ENCODE measurements around the gene ANKRD34A. TPM values are rescaled to one million over a fixed set of nuclear protein-coding genes. Genes with fewer than 3 reads are reported as not detected.
"Not testable (repeated sequence)": the region's sequence is repeated elsewhere in the genome, so short reads cannot be mapped to it uniquely, and the experiment has no call there.

The ANKRD34A gene
- total RNA-seq, 2 donors from 2014 or later: 1.6 to 2.4 TPM

GRCh38 chr1:145942871-145943270, 21.5 kb downstream of the ANKRD34A start:
- intact Hi-C loops (cut with DNase I): no loop called here
- Histone ChIP-seq H3K4me1 (replicated peaks) (no peaks in the 10 kb centered on the region), H3K4me3 (no peak overlapping the region), H3K27me3 (replicated peaks; ENCODE audit: insufficient read depth) (no peaks in the 10 kb centered on the region), H3K27ac (no peak overlapping the region), H3K36me3 (no peaks in the 10 kb centered on the region), H3K9me3 (no peaks in the 10 kb centered on the region)
- 86% methylated on average over 6 of the region's 6 CpGs for WGBS
- no peak for DNase-seq (ENCODE audit: low spot score)
- TF ChIP-seq POLR2A (IDR thresholded peaks at IDR 0.05) (no peak), POLR2AphosphoS5 (IDR thresholded peaks at IDR 0.05) (no peak), CTCF (IDR thresholded peaks at IDR 0.05) (no peak)

- no peaks in the 10 kb centered on the region for H3K9me3 ChIP-seq
- no peaks in the 10 kb centered on the region for H3K27me3 ChIP-seq (replicated peaks; ENCODE audit: insufficient read depth)
- no peak overlapping the region for H3K4me3 ChIP-seq
- TF ChIP-seq POLR2A (IDR thresholded peaks at IDR 0.05) (no peak), POLR2AphosphoS5 (IDR thresholded peaks at IDR 0.05) (no peak), CTCF (IDR thresholded peaks at IDR 0.05) (no peak)
- WGBS: 60% methylated on average over 4 of the region's 4 CpGs
- no peaks in the 10 kb centered on the region for H3K4me1 ChIP-seq (replicated peaks)
- DNase-seq (ENCODE audit: low spot score): no peak
- no peaks in the 10 kb centered on the region for H3K36me3 ChIP-seq
- H3K27ac ChIP-seq: no peak overlapping the region
- intact Hi-C loops (cut with DNase I): no loop called here
These were observed 22.0 kb downstream of the ANKRD34A start for GRCh38 chr1:145942405-145942804.

GRCh38 chr1:145937436-145937835, 26.9 kb downstream of the ANKRD34A start:
- H3K27me3 ChIP-seq (replicated peaks; ENCODE audit: insufficient read depth): no peaks in the 10 kb centered on the region
- no peak overlapping the region for H3K27ac ChIP-seq
- H3K36me3 ChIP-seq: no peaks in the 10 kb centered on the region
- H3K9me3 ChIP-seq: no peaks in the 10 kb centered on the region
- WGBS: 77% methylated on average over 1 of the region's 1 CpG
- intact Hi-C loops (cut with DNase I): no loop called here
- H3K4me3 ChIP-seq: no peak overlapping the region
- no peaks in the 10 kb centered on the region for H3K4me1 ChIP-seq (replicated peaks)
- TF ChIP-seq POLR2A (IDR thresholded peaks at IDR 0.05): no peak
- TF ChIP-seq POLR2AphosphoS5 (IDR thresholded peaks at IDR 0.05): no peak
- TF ChIP-seq CTCF (IDR thresholded peaks at IDR 0.05): no peak
- DNase-seq (ENCODE audit: low spot score): no peak

GRCh38 chr1:145936247-145936646, 28.1 kb downstream of the ANKRD34A start:
- no peak for DNase-seq (ENCODE audit: low spot score)
- Histone ChIP-seq H3K4me3 (no peak overlapping the region), H3K27ac (no peak overlapping the region), H3K9me3 (no peaks in the 10 kb centered on the region), H3K27me3 (replicated peaks; ENCODE audit: insufficient read depth) (no peaks in the 10 kb centered on the region), H3K4me1 (replicated peaks) (no peaks in the 10 kb centered on the region), H3K36me3 (no peaks in the 10 kb centered on the region)
- TF ChIP-seq POLR2A (IDR thresholded peaks at IDR 0.05) (no peak), CTCF (IDR thresholded peaks at IDR 0.05) (no peak), POLR2AphosphoS5 (IDR thresholded peaks at IDR 0.05) (no peak)
- intact Hi-C loops (cut with DNase I): no loop called here
- WGBS: 73% methylated on average over 8 of the region's 8 CpGs

GRCh38 chr1:145935708-145936107, 28.7 kb downstream of the ANKRD34A start:
- H3K4me1 ChIP-seq (replicated peaks): no peaks in the 10 kb centered on the region

GRCh38 chr1:145932522-145933009, 31.8 kb downstream of the ANKRD34A start:
- DNase-seq (ENCODE audit: low spot score); H3K4me1 ChIP-seq (replicated peaks); H3K36me3 ChIP-seq; H3K27me3 ChIP-seq (replicated peaks; ENCODE audit: insufficient read depth); H3K4me3 ChIP-seq; H3K27ac ChIP-seq; H3K9me3 ChIP-seq; intact Hi-C loops (cut with DNase I): not testable (repeated sequence)
- WGBS: 53% methylated on average over 9 of the region's 9 CpGs

More at GRCh38 chr1:145935708-145936107, 28.7 kb downstream of the ANKRD34A start:
- Histone ChIP-seq H3K27me3 (replicated peaks; ENCODE audit: insufficient read depth) (no peaks in the 10 kb centered on the region), H3K4me3 (no peak overlapping the region), H3K9me3 (no peaks in the 10 kb centered on the region), H3K27ac (no peak overlapping the region), H3K36me3 (no peaks in the 10 kb centered on the region)
- DNase-seq (ENCODE audit: low spot score): no peak
- no peak for TF ChIP-seq CTCF (IDR thresholded peaks at IDR 0.05)
- TF ChIP-seq POLR2A (IDR thresholded peaks at IDR 0.05): no peak
- no peak for TF ChIP-seq POLR2AphosphoS5 (IDR thresholded peaks at IDR 0.05)
- intact Hi-C loops (cut with DNase I): no loop called here
